NCI-H2171 treated with DMSO at 0.1 percent for 48 hours (cell line): ENCODE data around the gene NUDT8.
"Not testable (repeated sequence)": the region's sequence is repeated elsewhere in the genome, so short reads cannot be mapped to it uniquely, and the experiment has no call there.

ENCODE experiments used
- DNase-seq: peaks from one replicate; lab custom pipeline; 2025; lab: John Stamatoyannopoulos, UW

NUDT8 gene

DNA sequence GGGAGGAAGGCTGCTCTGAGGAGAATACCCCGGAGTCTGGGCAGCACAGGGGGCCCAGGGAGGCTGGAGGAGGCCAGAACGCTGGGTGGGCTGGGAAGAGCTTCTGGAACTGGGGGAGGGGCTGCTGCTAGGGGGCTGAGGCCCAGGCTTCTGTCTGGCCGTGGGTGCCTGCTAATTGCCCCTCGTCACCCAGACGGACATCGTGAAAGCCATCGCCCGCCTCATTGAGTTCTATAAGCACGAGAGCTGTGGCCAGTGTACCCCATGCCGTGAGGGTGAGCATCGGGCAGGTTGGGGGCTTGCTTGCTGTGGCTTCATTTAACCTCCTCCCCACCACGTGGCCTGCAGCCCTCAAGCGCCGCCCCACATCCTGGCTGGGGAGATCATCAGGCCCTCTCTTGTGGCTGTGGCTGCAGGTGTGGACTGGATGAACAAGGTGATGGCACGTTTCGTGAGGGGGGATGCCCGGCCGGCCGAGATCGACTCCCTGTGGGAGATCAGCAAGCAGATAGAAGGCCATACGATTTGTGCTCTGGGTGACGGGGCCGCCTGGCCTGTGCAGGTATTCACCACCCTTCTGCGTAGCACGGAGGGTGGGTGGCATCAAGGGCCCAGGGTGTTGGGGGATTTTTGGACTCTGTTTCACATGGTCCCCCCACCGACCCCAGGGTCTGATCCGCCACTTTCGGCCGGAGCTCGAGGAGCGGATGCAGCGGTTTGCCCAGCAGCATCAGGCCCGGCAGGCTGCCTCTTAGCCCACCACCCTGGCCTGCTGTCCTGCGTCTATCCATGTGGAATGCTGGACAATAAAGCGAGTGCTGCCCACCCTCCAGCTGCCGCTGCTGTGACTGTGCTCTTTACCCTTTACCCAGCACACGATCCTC is 17.8 kb downstream of the NUDT8 start:
- no peak for DNase-seq

DNA sequence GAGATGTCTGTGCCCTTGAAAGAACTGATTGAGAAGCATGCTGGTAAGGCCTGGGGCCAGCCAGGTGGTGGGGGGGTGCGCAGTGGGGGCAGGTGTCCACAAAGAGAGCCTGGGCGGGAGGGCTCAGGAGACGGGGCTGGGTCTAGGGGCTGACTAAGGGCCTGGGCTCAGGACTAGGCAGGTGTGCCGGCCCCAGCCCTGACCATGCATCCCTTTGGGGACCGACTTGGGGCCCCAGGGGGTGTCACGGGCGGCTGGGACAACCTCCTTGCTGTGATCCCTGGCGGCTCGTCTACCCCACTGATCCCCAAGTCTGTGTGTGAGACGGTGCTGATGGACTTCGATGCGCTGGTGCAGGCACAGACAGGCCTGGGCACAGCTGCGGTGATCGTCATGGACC is 18.6 kb downstream of the NUDT8 start:
- no peak for DNase-seq

DNA sequence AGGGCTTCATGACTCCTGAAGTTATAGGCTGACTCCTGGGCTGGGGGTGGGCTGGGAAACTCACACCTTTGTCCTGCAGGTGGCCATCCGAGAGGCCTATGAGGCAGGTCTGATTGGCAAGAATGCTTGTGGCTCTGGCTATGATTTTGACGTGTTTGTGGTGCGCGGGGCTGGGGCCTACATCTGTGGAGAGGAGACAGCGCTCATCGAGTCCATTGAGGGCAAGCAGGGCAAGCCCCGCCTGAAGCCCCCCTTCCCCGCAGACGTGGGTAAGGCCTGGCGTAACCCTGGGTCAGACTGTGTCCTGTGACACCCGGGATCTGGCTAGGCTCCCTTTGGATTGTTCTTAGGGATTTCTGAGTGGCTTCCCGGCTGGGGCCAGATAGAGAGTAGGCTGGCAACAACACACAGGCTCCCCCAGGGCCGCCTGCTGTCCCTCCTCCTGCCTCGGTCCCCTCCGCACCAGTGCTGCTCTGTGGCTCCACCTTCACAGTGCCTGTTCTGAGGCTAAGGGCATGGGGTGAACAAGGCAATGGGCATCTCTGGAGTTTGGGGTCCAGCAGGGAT is 19.4 kb downstream of the NUDT8 start:
- no peak for DNase-seq

DNA sequence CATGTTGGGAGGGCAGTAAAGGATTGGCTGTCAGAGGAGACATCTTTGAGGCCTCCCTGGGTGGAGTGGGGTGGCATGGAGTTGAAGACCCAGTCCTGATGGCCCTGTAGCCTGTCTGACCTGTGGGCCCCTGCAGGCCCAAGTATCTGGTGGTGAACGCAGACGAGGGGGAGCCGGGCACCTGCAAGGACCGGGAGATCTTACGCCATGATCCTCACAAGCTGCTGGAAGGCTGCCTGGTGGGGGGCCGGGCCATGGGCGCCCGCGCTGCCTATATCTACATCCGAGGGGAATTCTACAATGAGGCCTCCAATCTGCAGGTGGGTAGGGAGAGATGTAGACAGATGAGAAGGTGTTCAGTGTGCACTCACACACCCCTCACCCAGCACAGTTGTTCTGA is 20.4 kb downstream of the NUDT8 start:
- no peak for DNase-seq

DNA sequence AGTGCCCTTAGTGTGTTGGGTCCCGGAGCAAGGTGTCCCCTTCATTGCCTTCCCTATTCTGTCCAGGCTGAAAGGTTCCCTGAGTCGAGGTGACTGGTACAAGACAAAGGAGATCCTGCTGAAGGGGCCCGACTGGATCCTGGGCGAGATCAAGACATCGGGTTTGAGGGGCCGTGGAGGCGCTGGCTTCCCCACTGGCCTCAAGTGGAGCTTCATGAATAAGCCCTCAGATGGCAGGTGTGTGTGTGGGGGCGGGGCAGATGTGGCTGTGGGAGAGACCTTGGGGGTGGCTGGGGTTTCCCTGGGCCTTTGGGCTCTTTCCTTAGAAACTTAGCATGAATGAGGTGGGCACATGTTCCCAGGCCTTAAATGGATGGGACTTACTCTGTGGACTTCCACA is 21.3 kb downstream of the NUDT8 start:
- no peak for DNase-seq

DNA sequence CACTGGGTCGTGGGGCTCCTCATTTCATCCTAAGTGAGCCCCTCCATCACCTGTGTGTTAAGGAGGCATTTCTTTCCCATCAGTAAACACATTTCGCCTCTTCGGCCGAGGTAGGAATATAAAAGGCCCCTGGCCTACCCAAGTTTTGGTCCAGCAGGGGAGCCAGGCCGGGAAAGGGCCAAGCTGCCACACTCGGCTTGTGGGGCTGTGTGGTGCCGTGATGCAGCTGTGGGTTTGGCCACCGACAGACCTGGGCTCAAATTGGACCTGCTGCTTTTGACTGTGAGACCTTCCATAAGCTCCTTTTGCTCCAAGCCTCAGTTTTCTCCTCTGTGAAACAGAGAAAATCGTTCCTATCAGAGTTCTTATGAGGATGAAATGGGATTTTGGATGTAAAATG is 22.2 kb downstream of the NUDT8 start:
- no peak for DNase-seq

DNA sequence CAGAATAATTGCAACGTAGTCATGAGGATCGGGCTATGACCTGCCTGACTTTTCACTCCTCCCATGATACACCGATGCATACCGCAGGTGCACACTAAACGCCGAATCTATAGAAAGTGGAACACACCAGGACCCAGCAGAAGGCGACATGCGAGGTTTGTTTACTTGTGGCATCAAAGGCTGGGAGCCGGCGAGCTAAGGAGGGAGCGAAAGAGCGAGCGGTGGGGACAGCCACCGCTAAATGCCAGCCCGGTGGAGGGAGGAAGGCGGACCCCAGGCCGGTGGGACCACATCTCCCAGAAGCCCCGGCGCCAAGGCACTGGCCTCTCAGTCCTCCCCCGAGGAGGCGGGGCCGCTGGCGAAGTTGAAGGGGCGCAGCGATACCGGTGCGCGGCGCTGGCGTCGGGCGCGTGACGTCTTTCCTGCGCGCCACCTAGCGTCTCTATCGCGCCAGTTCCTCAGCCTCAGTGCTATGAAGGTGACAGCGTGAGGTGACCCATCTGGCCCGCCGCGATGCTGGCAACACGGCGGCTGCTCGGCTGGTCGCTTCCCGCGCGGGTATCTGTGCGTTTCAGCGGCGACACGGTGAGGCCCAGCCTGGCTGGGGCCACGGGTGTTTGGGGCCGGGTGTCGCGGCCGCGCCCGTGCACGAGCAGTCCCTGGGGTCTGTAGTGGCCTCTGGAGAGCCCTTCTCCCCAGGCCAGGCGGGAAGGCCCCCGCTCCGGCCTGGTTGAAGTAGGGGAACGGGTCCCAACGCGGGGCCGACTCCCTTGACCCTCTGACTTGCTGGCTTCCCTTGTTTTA is 23.0 kb downstream of the NUDT8 start, which contains the start of gene NDUFV1:
Gene NDUFV1, plus strand, starts transcription at position 445 of the 804 bp plus-strand sequence. Its CDS starts 69 bp downstream, at position 514.
- peak; percentile 93 for DNase-seq

DNA sequence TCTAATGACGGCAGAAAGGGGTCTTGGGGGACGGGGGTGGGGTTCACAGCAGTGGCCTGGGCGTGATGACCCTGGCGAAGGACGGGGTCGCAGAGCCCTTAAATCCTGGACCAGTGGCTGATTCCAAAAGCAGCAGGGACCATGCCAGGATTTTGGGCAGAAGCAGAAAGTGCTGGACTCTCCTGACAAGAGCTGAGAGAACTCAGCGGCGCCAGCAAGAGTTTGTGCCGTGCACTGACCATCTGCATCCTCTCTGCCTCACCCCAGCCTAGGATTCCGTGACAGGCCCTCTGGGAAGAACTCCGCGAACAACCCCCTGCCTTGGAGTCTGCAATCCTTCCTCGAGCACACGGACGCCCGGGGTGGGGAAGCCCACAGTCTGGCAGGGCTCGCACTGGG is 23.6 kb downstream of the NUDT8 start:
- no peak for DNase-seq

DNA sequence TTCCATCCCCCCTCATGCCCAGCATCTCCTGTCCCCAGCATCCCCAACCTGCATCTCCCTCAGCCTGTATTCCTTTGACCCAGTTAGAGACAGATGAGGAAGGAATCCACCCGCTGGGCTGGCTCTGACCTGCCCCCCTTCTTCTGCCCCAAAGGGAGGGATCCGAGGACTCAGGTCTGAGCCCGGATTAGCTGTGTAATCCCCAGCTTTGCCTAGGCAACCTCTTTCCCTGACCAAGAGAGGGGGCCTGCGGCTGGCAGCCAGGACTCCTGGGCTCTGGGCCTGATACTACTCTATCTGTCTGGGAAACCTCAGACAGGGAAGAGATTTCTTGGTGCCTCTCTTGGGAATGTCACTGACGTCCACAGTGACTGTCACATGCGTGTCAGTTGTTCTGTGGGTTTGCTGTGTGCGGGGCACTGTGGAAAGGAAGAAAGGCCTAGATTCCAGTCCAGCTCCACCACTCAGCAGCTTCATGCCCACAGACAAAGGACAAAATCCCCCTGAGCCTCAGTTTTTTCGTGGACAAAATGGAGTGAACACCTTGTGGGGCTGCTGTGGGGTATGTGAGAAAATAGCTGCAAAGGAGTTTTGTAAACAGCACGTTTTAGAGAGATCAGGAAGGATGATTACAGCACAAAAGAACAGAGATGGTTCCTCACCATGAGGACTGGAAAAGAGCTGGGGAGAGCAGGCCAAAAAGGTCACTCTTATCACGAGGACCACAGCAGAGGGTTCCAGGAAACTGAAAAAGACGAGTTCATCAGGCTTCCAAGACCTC is 24.3 kb downstream of the NUDT8 start:
- no peak for DNase-seq

DNA sequence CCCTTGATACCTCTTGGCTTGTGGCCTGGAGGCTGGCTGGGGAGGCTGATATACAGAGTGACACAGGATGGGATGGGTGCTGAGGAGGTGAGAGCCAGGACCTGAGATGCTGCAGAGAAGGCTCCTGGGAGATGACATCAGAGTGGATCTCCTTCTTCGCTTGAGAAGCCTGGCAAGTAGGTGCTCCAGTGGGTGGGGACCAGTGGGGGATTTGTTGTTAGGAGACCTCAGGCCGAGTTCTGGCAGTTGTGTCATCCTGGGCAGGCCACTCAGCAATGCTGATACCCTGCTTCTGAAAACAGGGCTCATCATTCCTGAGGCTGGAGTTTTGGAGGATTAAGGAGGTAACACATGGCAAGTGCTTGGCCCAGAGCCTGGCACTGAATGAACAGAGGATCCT is 24.9 kb downstream of the NUDT8 start:
- no peak for DNase-seq

DNA sequence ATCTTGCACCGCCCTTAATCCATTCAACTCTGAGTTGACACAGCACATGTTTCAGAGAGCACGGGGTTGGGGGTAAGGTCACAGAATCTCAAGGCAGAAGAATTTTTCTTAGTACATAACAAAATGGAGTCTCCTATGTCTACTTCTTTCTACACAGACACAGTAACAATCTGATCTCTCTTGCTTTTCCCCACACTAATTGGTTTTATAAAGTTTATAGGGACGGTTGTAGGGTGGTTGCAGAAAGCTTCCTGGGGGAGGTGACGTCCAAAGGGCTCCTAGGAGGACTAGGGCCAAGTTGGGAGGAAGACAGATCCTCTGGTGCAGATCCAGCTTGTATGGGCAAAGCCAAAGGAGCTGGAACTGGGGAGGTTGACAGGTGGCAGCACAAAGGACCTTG is 25.6 kb downstream of the NUDT8 start:
- not testable (repeated sequence) for DNase-seq

DNA sequence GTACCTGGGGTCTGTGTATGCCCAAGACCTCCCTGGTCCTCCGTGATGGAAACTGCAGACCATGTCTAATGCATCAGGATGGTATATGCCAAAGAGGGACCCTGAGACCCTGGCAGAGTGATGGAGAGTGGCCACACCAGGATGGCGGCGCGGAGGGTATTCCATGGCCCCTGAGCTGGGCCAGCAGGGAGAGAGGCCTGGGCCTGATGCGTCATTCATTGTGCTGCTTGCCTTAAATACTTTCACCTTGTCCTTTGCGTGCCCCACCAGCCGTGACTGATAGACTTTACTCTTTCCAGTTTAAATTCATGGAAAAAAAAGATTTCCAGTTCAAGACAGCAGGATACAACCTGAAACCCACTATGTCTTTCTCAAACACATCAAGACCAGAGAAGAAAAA is 28.6 kb downstream of the NUDT8 start:
- no peak for DNase-seq

DNA sequence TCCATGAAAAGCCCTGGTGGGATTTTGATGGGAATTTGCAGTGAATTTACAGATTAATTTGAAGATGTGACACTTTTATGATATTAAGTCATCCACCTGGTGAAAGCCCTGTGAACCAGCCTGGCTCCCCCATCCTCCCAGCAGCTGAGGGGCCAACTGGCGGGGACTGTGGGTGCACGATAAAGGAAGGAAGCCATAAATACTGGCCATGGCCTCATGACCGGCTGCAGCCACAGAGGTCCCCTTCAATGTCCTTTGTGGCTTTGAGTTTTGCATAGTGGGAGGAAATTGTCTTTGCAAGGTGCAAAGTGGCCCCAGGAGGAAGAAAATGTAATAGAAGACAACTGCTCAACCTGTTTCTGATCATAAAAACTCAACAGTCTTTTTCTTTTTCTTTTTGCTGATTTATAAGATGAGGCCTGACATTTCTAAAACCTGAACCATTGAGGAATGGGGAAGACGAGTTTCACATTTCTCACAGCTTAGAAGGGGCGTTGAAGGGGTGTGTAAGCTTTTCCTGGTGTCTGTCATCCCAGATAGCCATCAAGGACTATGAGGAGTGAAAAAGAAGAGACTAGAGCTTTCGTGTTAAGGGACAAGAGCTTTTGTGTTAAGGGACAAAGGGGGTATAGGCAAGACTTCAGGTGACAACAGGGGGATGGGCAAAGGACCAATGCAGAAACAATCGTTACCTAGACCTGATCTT is 29.3 kb downstream of the NUDT8 start:
- DNase-seq = no peak

DNA sequence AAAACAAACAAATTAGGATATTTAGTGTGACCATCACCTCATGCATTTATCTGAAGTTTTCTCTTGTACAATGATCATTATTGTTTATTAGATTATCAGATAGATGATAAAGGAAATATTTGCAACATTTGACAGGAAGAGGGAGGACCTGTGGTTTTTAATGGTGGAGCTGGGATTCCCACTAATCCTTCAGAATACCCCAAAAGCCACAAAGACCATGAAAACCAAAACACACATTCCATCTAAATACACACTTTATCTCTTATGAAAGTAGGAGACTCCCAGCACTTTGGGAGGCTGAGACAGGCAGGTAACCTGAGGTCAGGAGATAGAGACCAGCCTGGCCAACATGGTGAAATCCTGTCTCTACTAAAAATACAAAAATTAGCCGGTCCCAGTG is 30.6 kb downstream of the NUDT8 start:
- no peak for DNase-seq

DNA sequence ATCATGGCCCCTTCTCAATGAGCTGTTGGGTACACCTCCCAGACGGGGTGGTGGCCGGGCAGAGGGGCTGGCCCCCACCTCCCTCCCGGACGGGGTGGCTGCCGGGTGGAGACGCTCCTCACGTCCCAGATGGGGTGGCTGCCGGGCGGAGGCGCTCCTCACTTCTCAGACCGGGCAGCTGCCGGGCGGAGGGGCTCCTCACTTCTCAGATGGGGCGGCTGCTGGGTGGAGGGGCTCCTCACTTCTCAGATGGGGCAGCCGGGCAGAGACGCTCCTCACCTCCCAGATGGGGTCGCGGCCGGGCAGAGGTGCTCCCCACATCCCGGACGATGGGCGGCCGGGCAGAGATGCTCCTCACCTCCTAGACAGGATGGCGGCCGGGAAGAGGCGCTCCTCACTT is 31.8 kb downstream of the NUDT8 start:
- not testable (repeated sequence) for DNase-seq

DNA sequence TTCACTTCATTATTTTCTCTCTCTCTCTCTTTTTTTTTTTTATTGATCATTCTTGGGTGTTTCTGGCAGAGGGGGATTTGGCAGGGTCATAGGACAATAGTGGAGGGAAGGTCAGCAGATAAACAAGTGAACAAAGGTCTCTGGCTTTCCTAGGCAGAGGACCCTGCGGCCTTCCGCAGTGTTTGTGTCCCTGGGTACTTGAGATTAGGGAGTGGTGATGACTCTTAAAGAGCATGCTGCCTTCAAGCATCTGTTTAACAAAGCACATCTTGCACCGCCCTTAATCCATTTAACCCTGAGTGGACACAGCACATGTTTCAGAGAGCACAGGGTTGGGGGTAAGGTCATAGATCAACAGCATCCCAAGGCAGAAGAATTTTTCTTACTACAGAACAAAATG is 32.3 kb downstream of the NUDT8 start:
- not testable (repeated sequence) for DNase-seq

DNA sequence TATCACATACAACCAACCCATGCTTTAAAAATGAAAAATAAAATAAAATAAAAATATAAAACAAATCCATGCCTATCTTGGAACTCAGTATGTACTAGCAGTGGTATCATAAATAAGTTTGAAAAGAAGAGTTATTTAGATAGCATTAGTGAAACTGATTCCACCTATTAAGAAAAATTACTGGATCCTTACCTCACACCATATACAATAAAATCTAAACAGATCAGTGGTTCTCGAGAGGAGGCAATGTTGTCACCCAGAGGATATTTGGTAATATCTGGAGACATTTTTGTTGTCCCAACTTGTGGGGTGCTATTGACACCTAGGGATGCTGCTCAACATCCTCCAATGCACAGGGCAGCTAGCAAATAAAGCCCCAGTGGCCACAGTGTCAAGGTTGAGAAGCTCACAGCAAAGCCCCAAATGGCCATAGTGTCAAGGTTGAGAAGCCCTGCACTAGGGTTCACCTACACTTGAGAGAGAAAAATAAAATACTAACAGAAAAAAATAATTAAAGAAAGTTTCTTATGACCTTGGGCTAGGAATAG is 32.9 kb downstream of the NUDT8 start:
- no peak for DNase-seq

DNA sequence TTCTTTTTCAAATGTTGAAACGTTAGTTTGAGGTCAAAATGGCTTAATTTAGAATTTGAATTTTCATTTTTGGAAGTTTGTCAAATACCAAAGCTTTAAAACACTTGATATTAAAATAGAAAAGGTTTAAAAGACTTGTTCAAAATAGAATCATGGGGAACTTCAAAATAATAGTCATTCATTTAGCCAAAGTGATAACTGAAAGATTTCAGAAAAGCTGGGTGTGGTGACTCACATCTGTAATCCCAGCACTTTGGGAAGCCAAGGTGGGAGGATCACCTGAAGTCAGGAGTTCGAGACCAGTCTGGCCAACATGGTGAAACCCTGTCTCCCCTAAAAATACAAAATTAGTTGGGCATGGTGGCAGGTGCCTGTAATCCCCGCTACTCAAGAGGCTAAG is 35.3 kb downstream of the NUDT8 start:
- no peak for DNase-seq

DNA sequence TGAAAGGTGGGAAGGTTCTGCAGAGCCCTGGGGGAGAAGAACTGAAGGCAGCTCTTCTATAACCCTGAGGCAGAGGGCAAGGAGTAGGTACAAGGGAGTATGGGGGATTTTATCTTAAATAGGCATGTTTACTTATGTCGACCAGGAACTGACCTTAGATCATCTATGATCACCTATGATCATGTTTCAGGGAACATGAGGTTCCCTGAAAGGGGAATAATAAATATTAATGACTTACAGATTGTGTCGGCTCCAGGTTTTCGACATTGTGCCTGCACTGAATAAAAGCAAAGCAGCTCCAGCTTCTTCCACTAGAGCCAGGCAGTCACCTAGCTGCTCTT is 36.2 kb downstream of the NUDT8 start:
- DNase-seq = no peak

DNA sequence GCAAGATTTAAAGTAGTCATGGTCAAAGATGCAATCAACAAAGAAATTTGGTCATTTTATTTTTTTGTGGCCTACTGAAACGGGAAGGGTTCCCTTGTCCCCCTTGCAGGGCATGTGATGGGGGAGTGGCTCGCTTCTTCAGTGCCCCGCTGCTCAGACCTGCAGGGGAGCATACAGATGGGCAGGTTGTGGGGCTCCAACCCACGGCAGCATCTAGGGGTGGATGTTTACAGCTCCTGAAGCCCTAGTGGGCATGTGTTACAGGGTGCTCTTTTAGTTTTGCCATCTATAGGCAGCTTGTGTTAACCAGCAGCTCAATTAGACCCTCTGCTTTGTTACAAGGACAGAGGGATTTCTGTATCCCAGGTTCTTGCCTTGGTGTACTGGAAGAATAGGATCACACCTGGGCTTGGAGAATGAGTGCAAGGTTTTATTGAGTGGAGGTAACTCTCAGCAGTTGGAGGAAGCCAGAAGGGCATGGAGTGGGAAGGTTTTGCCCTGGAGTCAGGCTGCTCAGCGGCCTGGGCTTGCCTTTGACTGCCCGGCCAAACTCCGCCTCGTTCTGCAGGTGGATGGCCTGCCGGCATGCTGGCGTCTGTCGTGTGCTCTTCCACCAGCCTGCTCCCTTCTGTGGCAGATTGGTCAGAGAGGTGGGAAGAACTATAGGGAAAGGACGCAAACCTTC is 36.7 kb downstream of the NUDT8 start:
- DNase-seq = peak; percentile 9
